K562 (cell line): Measurements from ENCODE around the gene AAK1. TPM values are rescaled to one million over a fixed set of nuclear protein-coding genes. Genes with fewer than 3 reads are reported as not detected.

Experiments used
- ATAC-seq: fragments of 200-7000 bp; cut with Tn5 transposase; 3 replicates; pipeline ENCODE4 v1.9.1; 2020; ENCODE audit warnings: moderate library complexity
- BruUV-seq: library from RNA; stranded (reverse); fragments of 400-500 nt; replicated peaks from 2 replicates; lab custom pipeline; 2021; lab: Mats Ljungman, UMichigan
- CTCF ChIA-PET: fragments of 300-600 bp; formaldehyde crosslinking; extraction: SDS; loops from one replicate; lab custom pipeline; 2021; ENCODE audit warnings: low intra/inter-chr PET ratio; lab: Yijun Ruan, JAX
- POLR2A ChIA-PET: fragments of 300-600, 350-650 bp; sonication (Branson Sonifier 250); formaldehyde crosslinking; extraction: SDS; loops from one replicate; lab custom pipeline; 2021; ENCODE audit warnings: antibody characterized with exemption, inconsistent platforms; lab: Yijun Ruan, JAX
- DNase-seq, 4 experiments: peaks; one replicate each; pipeline versions ENCODE4 v3.0.0 to v3.0.0-alpha.2; 2011 to 2018; ENCODE audit warnings: low spot score in 3 of 4, mixed read lengths in 3 of 4; ENCODE audit errors: extremely low read depth in 1 of 4
- FAIRE-seq: peaks from 2 replicates; lab custom pipeline; 2011; peaks lifted over from hg19 to GRCh38; lab: Jason Lieb, UNC
- H2AFZ ChIP-seq: 2 replicates; pipeline ENCODE4 v1.6.0; 2011; ENCODE audit warnings: low read depth, low read length, control low read depth, inconsistent platforms
- H3K27ac ChIP-seq: fragments of 200-600 bp; 3 replicates; pipeline ENCODE4 v1.8.0; 2011; ENCODE audit warnings: low read depth, mild to moderate bottlenecking, control low read depth, inconsistent platforms, low read length, moderate library complexity, mixed read lengths; ENCODE audit errors: extremely low read depth
- H3K27me3 ChIP-seq, 2 experiments: fragments of 300-600 bp in 1 of 2; 2 replicates in 1 of 2; 3 replicates in 1 of 2; pipeline versions ENCODE4 v1.6.0 to v1.8.0; 2011; ENCODE audit warnings: inconsistent platforms in 2 of 2, low read length in 2 of 2, mild to moderate bottlenecking in 1 of 2, mixed read lengths in 1 of 2, moderate library complexity in 1 of 2; ENCODE audit not compliant: control insufficient read depth in 2 of 2, insufficient read depth in 2 of 2
- H3K36me3 ChIP-seq: fragments of 300-600 bp; 3 replicates; pipeline ENCODE4 v1.8.0; 2011; ENCODE audit warnings: mild to moderate bottlenecking, low read length, inconsistent platforms; ENCODE audit not compliant: control insufficient read depth, insufficient read depth
- H3K4me1 ChIP-seq, 2 experiments: fragments of 200-600 bp in 1 of 2; replicated peaks in 1 of 2; 2 replicates in 1 of 2; 3 replicates in 1 of 2; pipeline versions ENCODE4 v1.5.1 to v1.8.0; 2011; ENCODE audit warnings: inconsistent platforms in 2 of 2, low read length in 2 of 2, mild to moderate bottlenecking in 1 of 2, mixed read lengths in 1 of 2, moderate library complexity in 1 of 2; ENCODE audit not compliant: control insufficient read depth in 2 of 2, insufficient read depth in 2 of 2
- H3K4me2 ChIP-seq: 2 replicates; pipeline ENCODE4 v1.6.1; 2011; ENCODE audit warnings: low read length, control low read depth, inconsistent platforms, mixed read lengths; ENCODE audit not compliant: insufficient read depth
- H3K4me3 ChIP-seq: fragments of 200-600 bp; sonication (generic), shearing (Covaris generic); 2 replicates; pipeline ENCODE4 v1.5.1; 2016; ENCODE audit warnings: control low read depth, inconsistent platforms
- H3K79me2 ChIP-seq: fragments of 200-600 bp; 3 replicates; pipeline ENCODE4 v1.8.0; 2011; ENCODE audit warnings: low read length, inconsistent platforms; ENCODE audit not compliant: control insufficient read depth, insufficient read depth
- H3K9ac ChIP-seq, 2 experiments: 2 replicates each; pipeline versions ENCODE4 v1.6.0 to v1.6.1; 2011; ENCODE audit warnings: low read depth in 2 of 2, low read length in 2 of 2, control low read depth in 1 of 2, inconsistent platforms in 1 of 2, mild to moderate bottlenecking in 1 of 2, mixed read lengths in 1 of 2; ENCODE audit not compliant: insufficient read depth in 1 of 2
- H3K9me1 ChIP-seq: one replicate; pipeline ENCODE4 v1.6.0; 2011; ENCODE audit warnings: inconsistent platforms, mild to moderate bottlenecking, low read length, moderate library complexity; ENCODE audit not compliant: control insufficient read depth, insufficient read depth
- H3K9me3 ChIP-seq: replicated peaks from 2 replicates; pipeline ENCODE4 v1.5.1; 2011; ENCODE audit warnings: low read depth, low read length, inconsistent platforms; ENCODE audit not compliant: control insufficient read depth, insufficient read depth
- H4K20me1 ChIP-seq: replicated peaks from 2 replicates; pipeline ENCODE4 v1.6.1; 2011; ENCODE audit warnings: low read length, inconsistent platforms, mixed read lengths; ENCODE audit not compliant: control insufficient read depth, insufficient read depth
- BRD4 ChIP-seq: fragments of 200-600 bp; sonication (generic); IDR thresholded peaks from 2 replicates; pipeline ENCODE4 v1.6.1; 2017; ENCODE audit warnings: inconsistent platforms
- CTCF ChIP-seq, 3 experiments: IDR thresholded peaks in 2 of 3; conservative IDR thresholded peaks in 1 of 3; 2 replicates each; pipeline ENCODE4 v1.5.1; 2011 to 2012; ENCODE audit warnings: low read length in 3 of 3, mild to moderate bottlenecking in 3 of 3, control low read depth in 2 of 3, improper control_type of control experiment in 1 of 3, inconsistent platforms in 1 of 3, low read depth in 1 of 3, mixed read lengths in 1 of 3, moderate library complexity in 1 of 3; ENCODE audit not compliant: insufficient read depth in 2 of 3
- WGBS: fragments of 100-300 bp; shearing (Covaris generic); methylation state at CpG from one replicate; pipeline ENCODE4 v1.1.6; 2016; ENCODE audit warnings: low coverage, mixed read lengths; ENCODE audit not compliant: insufficient coverage; ENCODE audit errors: missing lambda C conversion rate; 5-methylcytosine and 5-hydroxymethylcytosine counted together
- in situ Hi-C: fragments of 300-500 bp; cut with MboI; formaldehyde crosslinking; loops from 4 replicates; pipeline ENCODE4 v1.15.0; 2018; ENCODE audit warnings: inconsistent platforms, mixed read lengths
- intact Hi-C: fragments of 100-400 bp; cut with micrococcal nuclease; formaldehyde crosslinking; loops from 2 replicates; pipeline ENCODE4 v1.14.2; 2022
- polyA plus RNA-seq, 8 experiments: library from polyadenylated mRNA; depleted of rRNA in 4 of 8; stranded (reverse) in 5 of 8; unstranded in 3 of 8; fragments of >200 nt; fragmentation: Nextera tagmentation in 2 of 8; fragmentation: Illumina TruSeq in 1 of 8; extraction: Ambion mirVana in 2 of 8; extraction: Trizol in 1 of 8; gene quantifications; 2 replicates each; pipeline versions ENCODE4 v1.2.1 to v1.2.3, GENCODE V29; 2011 to 2014; ENCODE audit warnings: inconsistent platforms in 1 of 8, missing spikeins in 1 of 8
- total RNA-seq, 7 experiments: library from RNA; depleted of rRNA in 6 of 7; stranded (reverse); fragments of >200 nt in 6 of 7; fragmentation: Illumina TruSeq in 2 of 7; extraction: Trizol in 2 of 7; gene quantifications; 2 replicates each; pipeline versions ENCODE4 v1.2.1 to v1.2.3, GENCODE V29; 2011 to 2021; ENCODE audit warnings: low replicate concordance in 1 of 7

AAK1 gene
- total and polyA plus RNA-seq, 9 of the 15 experiments (the other 6 are each of a cell fraction or from before 2014, with no cell fraction given) = 0.89 to 17.1 (median 6.0) TPM

GRCh38 chr2:69493268-69493667, 150.3 kb downstream of the AAK1 start:
- no peaks in the 10 kb centered on the region for H3K36me3 ChIP-seq
- 69% methylated on average over 6 of the region's 6 CpGs for WGBS
- no TSS peak for BruUV-seq

More at GRCh38 chr2:69493268-69493667, 150.3 kb downstream of the AAK1 start:
- TF ChIP-seq CTCF (IDR thresholded peaks at IDR 0.05 in 2 of 3, conservative IDR thresholded peaks at IDR 0.05 in 1 of 3; ENCODE audit: insufficient read depth in 2 of 3, low read depth in 1 of 3, low read length in 3 of 3) (peak in 1 of 3 experiments; percentile 23; a peak in 2 of 6 replicates), BRD4 (no peak)
- ChIA-PET CTCF (no interaction called here), POLR2A (interaction anchor here (1.3 kb wide), 1 partner anchor 56 kb away, joined by 5 read pairs; the partner anchor contains the start of gene NFU1)
- H2AFZ ChIP-seq = no peak overlapping the region
- no peak for DNase-seq
- FAIRE-seq = no peak
- H3K4me1 ChIP-seq = peaks cover 0 to 5% of the 10 kb centered on the region in 2 experiments; a peak in 1 of 5 replicates
- no peaks in the 10 kb centered on the region for H3K9me3 ChIP-seq
- H3K27ac ChIP-seq = no peak overlapping the region
- intact Hi-C loops (no loop called here), in situ Hi-C loops (no loop called here)
- H3K27me3 ChIP-seq = no peaks in the 10 kb centered on the region
- H3K4me2 ChIP-seq = no peak overlapping the region
- H3K79me2 ChIP-seq = no peaks in the 10 kb centered on the region
- no peak overlapping the region for H3K9ac ChIP-seq
- H3K9me1 ChIP-seq = no peaks in the 10 kb centered on the region
- ATAC-seq = no peak
- no peak overlapping the region for H3K4me3 ChIP-seq
- no peaks in the 10 kb centered on the region; the same call in 1 of the 2 replicates for H4K20me1 ChIP-seq
